Hepatocyte (in vitro differentiated cells): ENCODE data around the gene MYADML2. TPM values are rescaled to one million over a fixed set of nuclear protein-coding genes. Genes with fewer than 3 reads are reported as not detected.

ENCODE experiments used
- DNase-seq: peaks from one replicate; pipeline ENCODE4 v3.0.0-alpha.2; 2016; ENCODE audit warnings: low spot score
- H2AFZ ChIP-seq: fragments of 200-600 bp; sonication (generic); 2 replicates; pipeline ENCODE4 v1.6.0; 2016; ENCODE audit warnings: antibody characterized with exemption, mild to moderate bottlenecking
- H3K27ac ChIP-seq: fragments of 200-600 bp; sonication (generic); 2 replicates; pipeline ENCODE4 v1.5.1; 2016; ENCODE audit warnings: mild to moderate bottlenecking
- H3K27me3 ChIP-seq: fragments of 200-600 bp; sonication (generic); 2 replicates; pipeline ENCODE4 v1.6.1; 2016
- H3K36me3 ChIP-seq: fragments of 200-600 bp; sonication (generic); replicated peaks from 2 replicates; pipeline ENCODE4 v1.5.1; 2016; ENCODE audit warnings: low read depth; ENCODE audit not compliant: insufficient read depth
- H3K4me1 ChIP-seq: fragments of 200-600 bp; sonication (generic); 2 replicates; pipeline ENCODE4 v1.5.1; 2016; ENCODE audit warnings: mild to moderate bottlenecking, moderate library complexity; ENCODE audit not compliant: insufficient read depth
- H3K4me2 ChIP-seq: fragments of 200-600 bp; sonication (generic); 2 replicates; pipeline ENCODE4 v1.6.0; 2016
- H3K4me3 ChIP-seq: fragments of 200-600 bp; sonication (generic); 2 replicates; pipeline ENCODE4 v1.5.1; 2016; ENCODE audit warnings: mild to moderate bottlenecking
- H3K79me2 ChIP-seq: fragments of 200-600 bp; sonication (generic); 2 replicates; pipeline ENCODE4 v1.6.0; 2017; ENCODE audit warnings: mild to moderate bottlenecking
- H3K9me2 ChIP-seq: fragments of 200-600 bp; sonication (generic); replicated peaks from 2 replicates; pipeline ENCODE4 v1.6.0; 2017; ENCODE audit warnings: mild to moderate bottlenecking; ENCODE audit not compliant: insufficient read depth
- H3K9me3 ChIP-seq: fragments of 200-600 bp; sonication (generic); 2 replicates; pipeline ENCODE4 v1.5.1; 2016; ENCODE audit warnings: low read depth, mild to moderate bottlenecking
- H4K20me1 ChIP-seq: fragments of 200-600 bp; sonication (generic); 2 replicates; pipeline ENCODE4 v1.6.0; 2016; ENCODE audit warnings: mild to moderate bottlenecking; ENCODE audit not compliant: insufficient read depth, poor library complexity, severe bottlenecking
- EZH2 ChIP-seq: fragments of 200-600 bp; sonication (generic); IDR thresholded peaks from 2 replicates; pipeline ENCODE4 v1.6.1; 2016; ENCODE audit warnings: antibody characterized with exemption, mild to moderate bottlenecking, borderline replicate concordance
- EZH2phosphoT487 ChIP-seq: fragments of 200-600 bp; sonication (generic); IDR thresholded peaks from one replicate; pipeline ENCODE4 v1.6.1; 2018; ENCODE audit warnings: antibody characterized with exemption, mild to moderate bottlenecking, low read depth, moderate library complexity; ENCODE audit not compliant: unreplicated experiment, severe bottlenecking
- WGBS: methylation state at CpG from one replicate; pipeline ENCODE4 v1.1.6; 2016; ENCODE audit warnings: low lambda C conversion rate; ENCODE audit errors: missing lambda C conversion rate; 5-methylcytosine and 5-hydroxymethylcytosine counted together
- polyA plus RNA-seq: library from polyadenylated mRNA; unstranded; fragments of >200 nt; fragmentation: Nextera tagmentation; extraction: Ambion mirVana; gene quantifications from 2 replicates; pipeline ENCODE4 v1.2.1, GENCODE V29; 2016
- total RNA-seq: library from RNA; depleted of rRNA; stranded (reverse); fragments of >200 nt; gene quantifications from 2 replicates; pipeline ENCODE4 v1.2.3, GENCODE V29; 2014
- TF ChIP-seq, protein P1 (sequence below): fragments of 200-600 bp; sonication (generic); IDR thresholded peaks from 2 replicates; pipeline ENCODE4 v1.5.1; 2016; ENCODE audit warnings: antibody characterized with exemption, mild to moderate bottlenecking; ENCODE audit not compliant: poor library complexity

The MYADML2 gene
- total and polyA plus RNA-seq, 2 experiments from 2014 or later: 0.06 TPM; not detected in 1

GRCh38 chr17:81986606-81987005, 39.6 kb upstream of the MYADML2 start:
- DNase-seq: no peak
- Histone ChIP-seq H3K9me2 (no peaks in the 10 kb centered on the region), H3K4me3 (no peak overlapping the region), H2AFZ (no peak overlapping the region), H3K36me3 (no peaks in the 10 kb centered on the region), H3K9me3 (no peaks in the 10 kb centered on the region), H3K27me3 (no peaks in the 10 kb centered on the region), H3K4me2 (no peak overlapping the region), H3K27ac (no peak overlapping the region), H4K20me1 (no peaks in the 10 kb centered on the region), H3K79me2 (no peaks in the 10 kb centered on the region), H3K4me1 (peaks cover 6% of the 10 kb centered on the region)
- no peak for TF ChIP-seq EZH2
- TF ChIP-seq, protein P1, sequence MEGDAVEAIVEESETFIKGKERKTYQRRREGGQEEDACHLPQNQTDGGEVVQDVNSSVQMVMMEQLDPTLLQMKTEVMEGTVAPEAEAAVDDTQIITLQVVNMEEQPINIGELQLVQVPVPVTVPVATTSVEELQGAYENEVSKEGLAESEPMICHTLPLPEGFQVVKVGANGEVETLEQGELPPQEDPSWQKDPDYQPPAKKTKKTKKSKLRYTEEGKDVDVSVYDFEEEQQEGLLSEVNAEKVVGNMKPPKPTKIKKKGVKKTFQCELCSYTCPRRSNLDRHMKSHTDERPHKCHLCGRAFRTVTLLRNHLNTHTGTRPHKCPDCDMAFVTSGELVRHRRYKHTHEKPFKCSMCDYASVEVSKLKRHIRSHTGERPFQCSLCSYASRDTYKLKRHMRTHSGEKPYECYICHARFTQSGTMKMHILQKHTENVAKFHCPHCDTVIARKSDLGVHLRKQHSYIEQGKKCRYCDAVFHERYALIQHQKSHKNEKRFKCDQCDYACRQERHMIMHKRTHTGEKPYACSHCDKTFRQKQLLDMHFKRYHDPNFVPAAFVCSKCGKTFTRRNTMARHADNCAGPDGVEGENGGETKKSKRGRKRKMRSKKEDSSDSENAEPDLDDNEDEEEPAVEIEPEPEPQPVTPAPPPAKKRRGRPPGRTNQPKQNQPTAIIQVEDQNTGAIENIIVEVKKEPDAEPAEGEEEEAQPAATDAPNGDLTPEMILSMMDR: no peak
- TF ChIP-seq EZH2phosphoT487: no peak
- WGBS: 98% methylated on average over 26 of the region's 26 CpGs

- Histone ChIP-seq H3K36me3 (no peaks in the 10 kb centered on the region), H3K4me1 (no peaks in the 10 kb centered on the region), H3K4me3 (no peak overlapping the region), H3K4me2 (no peak overlapping the region), H3K27me3 (no peaks in the 10 kb centered on the region), H3K27ac (no peak overlapping the region), H3K79me2 (no peaks in the 10 kb centered on the region), H4K20me1 (no peaks in the 10 kb centered on the region), H3K9me3 (no peaks in the 10 kb centered on the region), H3K9me2 (no peaks in the 10 kb centered on the region), H2AFZ (no peak overlapping the region)
- TF ChIP-seq, protein P1: no peak
- no peak for DNase-seq
- WGBS: 94% methylated on average over 15 of the region's 21 CpGs
These were observed 37.9 kb upstream of the MYADML2 start for GRCh38 chr17:81984773-81985410.

GRCh38 chr17:81983639-81984373, 36.8 kb upstream of the MYADML2 start:
- Histone ChIP-seq H4K20me1 (no peaks in the 10 kb centered on the region), H3K36me3 (no peaks in the 10 kb centered on the region), H3K27me3 (no peaks in the 10 kb centered on the region), H3K9me2 (no peaks in the 10 kb centered on the region), H2AFZ (no peak overlapping the region), H3K9me3 (no peaks in the 10 kb centered on the region), H3K4me2 (no peak overlapping the region), H3K79me2 (no peaks in the 10 kb centered on the region), H3K27ac (no peak overlapping the region), H3K4me3 (no peak overlapping the region), H3K4me1 (peaks cover under 1% of the 10 kb centered on the region)
- no peak for DNase-seq
- WGBS: 98% methylated on average over 25 of the region's 26 CpGs
- TF ChIP-seq EZH2phosphoT487: no peak
- no peak for TF ChIP-seq EZH2
- TF ChIP-seq, protein P1: no peak
